NCI-H1417 (cell line): ENCODE results near the gene CORO6.

Experiments used
- DNase-seq, 3 experiments: peaks; one replicate each; lab custom pipeline; 2025; lab: John Stamatoyannopoulos, UW

The CORO6 gene

GRCh38 chr17:29630630-29631193, 8.0 kb upstream of the CORO6 start:
- no peak for DNase-seq

GRCh38 chr17:29629839-29630238, 7.1 kb upstream of the CORO6 start:
- no peak for DNase-seq

GRCh38 chr17:29628644-29629043, 5.9 kb upstream of the CORO6 start:
- DNase-seq = no peak

- no peak for DNase-seq
Observed at GRCh38 chr17:29627951-29628350, 5.2 kb upstream of the CORO6 start.

GRCh38 chr17:29625037-29625750, 2.5 kb upstream of the CORO6 start:
- DNase-seq = no peak

GRCh38 chr17:29624586-29624985, 1.9 kb upstream of the CORO6 start:
- DNase-seq = no peak

- DNase-seq = no peak
Observed at GRCh38 chr17:29623283-29623647, 553 bp upstream of the CORO6 start.

- no peak for DNase-seq
Observed at GRCh38 chr17:29621751-29622194, 939 bp downstream of the CORO6 start.

- no peak for DNase-seq
Observed at GRCh38 chr17:29620779-29621500, 1.8 kb downstream of the CORO6 start.

GRCh38 chr17:29620271-29620670, 2.4 kb downstream of the CORO6 start:
- DNase-seq = no peak

GRCh38 chr17:29619251-29619650, 3.5 kb downstream of the CORO6 start:
- peak in 1 of 3 experiments; percentile 29 for DNase-seq

- DNase-seq = no peak
Observed at GRCh38 chr17:29618272-29619065, 4.2 kb downstream of the CORO6 start.

- DNase-seq = peak; percentile 70 to 79 (median 76)
Observed at GRCh38 chr17:29617481-29618271, 5.0 kb downstream of the CORO6 start.

GRCh38 chr17:29617125-29617480, 5.6 kb downstream of the CORO6 start:
- DNase-seq = peak; percentile 76 to 88 (median 81)

GRCh38 chr17:29616300-29617048, 6.2 kb downstream of the CORO6 start:
- DNase-seq = no peak

- DNase-seq = peak in 1 of 3 experiments; percentile 87
Observed at GRCh38 chr17:29615492-29616299, 7.0 kb downstream of the CORO6 start.

- DNase-seq = no peak
Observed at GRCh38 chr17:29615048-29615385, 7.7 kb downstream of the CORO6 start.

GRCh38 chr17:29614349-29615047, 8.2 kb downstream of the CORO6 start:
- DNase-seq = no peak

- DNase-seq = no peak
Observed at GRCh38 chr17:29613856-29614255, 8.9 kb downstream of the CORO6 start.
